Measurements from ENCODE around the gene CTDP1.

DNA sequence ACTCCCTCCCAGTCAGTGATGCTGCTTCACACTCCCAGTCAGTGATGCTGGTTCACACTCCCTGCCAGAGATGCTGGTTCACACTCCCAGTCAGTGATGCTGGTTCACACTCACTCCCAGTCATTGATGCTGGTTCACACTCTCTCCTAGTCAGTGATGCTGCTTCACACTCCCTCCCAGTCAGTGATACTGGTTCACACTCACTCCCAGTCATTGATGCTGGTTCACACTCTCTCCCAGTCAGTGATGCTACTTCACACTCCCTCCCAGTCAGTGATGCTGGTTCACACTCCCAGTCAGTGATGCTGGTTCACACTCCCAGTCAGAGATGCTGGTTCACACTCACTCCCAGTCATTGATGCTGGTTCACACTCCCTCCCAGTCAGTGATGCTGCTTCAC lies 83.8 kb downstream of the CTDP1 start:
- TF ChIP-seq CTCF (conservative IDR thresholded peaks at IDR 0.05; ENCODE audit: low read depth, low read length) (no peak), EZH2 (IDR thresholded peaks at IDR 0.05; ENCODE audit: borderline replicate concordance, low read depth, low read length, poor library complexity, severe bottlenecking) (no peak)

Measured in A673 (cell line).